ENCODE results near the gene TANC2. TPM values are rescaled to one million over a fixed set of nuclear protein-coding genes. Genes with fewer than 3 reads are reported as not detected.

The TANC2 gene
- total and polyA plus RNA-seq, 10 donors: 0.47 to 35.8 (median 19.0) TPM

- TF ChIP-seq POLR2A (IDR thresholded peaks at IDR 0.05): no peak
- TF ChIP-seq CTCF (IDR thresholded peaks at IDR 0.05 in 8 of 11, conservative IDR thresholded peaks at IDR 0.05 in 3 of 11): no peak
- TF ChIP-seq POLR2AphosphoS5 (IDR thresholded peaks at IDR 0.05): no peak
- Histone ChIP-seq H3K36me3 (no peaks in the 10 kb centered on the region), H3K27ac (no peak overlapping the region), H3K4me1 (no peaks in the 10 kb centered on the region), H3K9me3 (peaks cover 0 to 5% (median 0%) of the 10 kb centered on the region in 8 donors), H3K27me3 (replicated peaks in 1 of 7) (peaks cover 0 to 17% (median 0%) of the 10 kb centered on the region in 7 donors), H3K4me3 (no peak overlapping the region)
- WGBS, 5 donors: 94 to 100% (median 100%) methylated on average over 1 of the region's 1 CpG
- DNase-seq: no peak
- intact Hi-C loops (cut with DNase I; ENCODE audit: low total_unique reads): no loop called here
Measured at GRCh38 chr17:62948370-62948769, 17.7 kb upstream of the TANC2 start.

GRCh38 chr17:62949036-62949435 is 17.0 kb upstream of the TANC2 start:
- intact Hi-C loops (cut with DNase I; ENCODE audit: low total_unique reads): no loop called here
- DNase-seq: no peak

GRCh38 chr17:62950067-62950466 is 16.0 kb upstream of the TANC2 start:
- intact Hi-C loops (cut with DNase I; ENCODE audit: low total_unique reads): no loop called here
- H3K9me3 ChIP-seq: peaks cover 0 to 5% (median 0%) of the 10 kb centered on the region in 8 donors
- H3K36me3 ChIP-seq: no peaks in the 10 kb centered on the region
- no peak for DNase-seq
- peaks cover 0 to 17% (median 0%) of the 10 kb centered on the region in 7 donors for H3K27me3 ChIP-seq (replicated peaks in 1 of 7)
- 55 to 67% (median 60%) methylated on average over 1 of the region's 1 CpG for WGBS, 5 donors
- H3K27ac ChIP-seq: no peak overlapping the region
- H3K4me1 ChIP-seq: no peaks in the 10 kb centered on the region
- no peak overlapping the region for H3K4me3 ChIP-seq
- TF ChIP-seq POLR2A (IDR thresholded peaks at IDR 0.05) (no peak), POLR2AphosphoS5 (IDR thresholded peaks at IDR 0.05) (no peak), CTCF (IDR thresholded peaks at IDR 0.05 in 8 of 11, conservative IDR thresholded peaks at IDR 0.05 in 3 of 11) (no peak)

More at GRCh38 chr17:62949036-62949435, 17.0 kb upstream of the TANC2 start:
- TF ChIP-seq POLR2AphosphoS5 (IDR thresholded peaks at IDR 0.05) (no peak), POLR2A (IDR thresholded peaks at IDR 0.05) (no peak), CTCF (IDR thresholded peaks at IDR 0.05 in 8 of 11, conservative IDR thresholded peaks at IDR 0.05 in 3 of 11) (no peak)
- no peak overlapping the region for H3K4me3 ChIP-seq
- peaks cover 0 to 17% (median 0%) of the 10 kb centered on the region in 7 donors for H3K27me3 ChIP-seq (replicated peaks in 1 of 7)
- no peak overlapping the region for H3K27ac ChIP-seq
- 59 to 89% (median 80%) methylated on average over 3 of the region's 3 CpGs for WGBS, 5 donors
- peaks cover 0 to 5% (median 0%) of the 10 kb centered on the region in 8 donors for H3K9me3 ChIP-seq
- H3K36me3 ChIP-seq: no peaks in the 10 kb centered on the region
- no peaks in the 10 kb centered on the region for H3K4me1 ChIP-seq

- H3K27ac ChIP-seq: no peak overlapping the region
- intact Hi-C loops (cut with DNase I; ENCODE audit: low total_unique reads): no loop called here
- H3K36me3 ChIP-seq: no peaks in the 10 kb centered on the region
- peaks cover 0 to 21% (median 0%) of the 10 kb centered on the region in 7 donors for H3K27me3 ChIP-seq (replicated peaks in 1 of 7)
- H3K4me1 ChIP-seq: no peaks in the 10 kb centered on the region
- 88 to 95% (median 91%) methylated on average over 4 of the region's 4 CpGs for WGBS, 5 donors
- H3K9me3 ChIP-seq: no peaks in the 10 kb centered on the region
- H3K4me3 ChIP-seq: no peak overlapping the region
- TF ChIP-seq CTCF (IDR thresholded peaks at IDR 0.05 in 8 of 11, conservative IDR thresholded peaks at IDR 0.05 in 3 of 11) (no peak), POLR2A (IDR thresholded peaks at IDR 0.05) (no peak), POLR2AphosphoS5 (IDR thresholded peaks at IDR 0.05) (no peak)
- no peak for DNase-seq
Measured at GRCh38 chr17:62955841-62956352, 10.1 kb upstream of the TANC2 start.

Data from spleen (tissue), 11 donors.